SK-N-SH treated with all-trans-retinoic acid at 6 μM for 48 hours (cell line): ENCODE data around the gene TGFBR2.

ENCODE experiments used
- ATAC-seq: fragments of 200-7000 bp; cut with Tn5 transposase; 3 replicates; pipeline ENCODE4 v1.9.1; 2020; ENCODE audit warnings: mild to moderate bottlenecking, moderate library complexity
- ARNTL ChIP-seq: fragments of 450-650 bp; formaldehyde crosslinking; IDR thresholded peaks from 2 replicates; pipeline ENCODE4 v1.5.0; 2020; ENCODE audit warnings: low read depth, mild to moderate bottlenecking, moderate library complexity, borderline replicate concordance
- CSDC2 ChIP-seq: fragments of 250-450 bp; sonication (Bioruptor Pico); IDR thresholded peaks from 2 replicates; pipeline ENCODE4 v1.5.0; 2020; ENCODE audit warnings: mild to moderate bottlenecking, moderate library complexity
- ESRRG ChIP-seq: fragments of 250-450 bp; sonication (Bioruptor Pico); IDR thresholded peaks from 2 replicates; pipeline ENCODE4 v1.6.1; 2021; ENCODE audit warnings: mild to moderate bottlenecking
- GLIS3 ChIP-seq: fragments of 250-450 bp; sonication (Bioruptor Pico); IDR thresholded peaks from 2 replicates; pipeline ENCODE4 v1.5.0; 2020; ENCODE audit warnings: mild to moderate bottlenecking, moderate library complexity
- ISL1 ChIP-seq: fragments of 250-450 bp; sonication (Bioruptor Pico); IDR thresholded peaks from 2 replicates; pipeline ENCODE4 v2.1.2; 2022; ENCODE audit warnings: mild to moderate bottlenecking, moderate library complexity
- OSR1 ChIP-seq: fragments of 250-450 bp; sonication (Bioruptor Pico); IDR thresholded peaks from 2 replicates; pipeline ENCODE4 v1.8.0; 2022; ENCODE audit warnings: moderate library complexity, mild to moderate bottlenecking, inconsistent platforms
- PPARA ChIP-seq: fragments of 250-450 bp; sonication (Bioruptor Pico); IDR thresholded peaks from 2 replicates; pipeline ENCODE4 v1.5.0; 2020; ENCODE audit warnings: mild to moderate bottlenecking, borderline replicate concordance
- RARB ChIP-seq: fragments of 250-450 bp; sonication (Bioruptor Pico); IDR thresholded peaks from 2 replicates; pipeline ENCODE4 v1.8.0; 2021; ENCODE audit warnings: mild to moderate bottlenecking, moderate library complexity
- SNAI2 ChIP-seq: fragments of 250-450 bp; sonication (Bioruptor Pico); IDR thresholded peaks from 2 replicates; pipeline ENCODE4 v1.5.0; 2020; ENCODE audit warnings: mild to moderate bottlenecking, moderate library complexity
- TCF4 ChIP-seq: fragments of 250-450 bp; sonication (Bioruptor Pico); IDR thresholded peaks from 2 replicates; pipeline ENCODE4 v1.8.0; 2021; ENCODE audit warnings: mild to moderate bottlenecking, moderate library complexity, borderline replicate concordance
- TOX ChIP-seq: fragments of 250-450 bp; sonication (Bioruptor Pico); IDR thresholded peaks from 2 replicates; pipeline ENCODE4 v1.8.0; 2021; ENCODE audit warnings: mild to moderate bottlenecking, moderate library complexity, borderline replicate concordance
- ZC3H10 ChIP-seq: fragments of 250-450 bp; sonication (Bioruptor Pico); IDR thresholded peaks from 2 replicates; pipeline ENCODE4 v1.5.1; 2021; ENCODE audit warnings: mild to moderate bottlenecking, moderate library complexity
- ZFP3 ChIP-seq: fragments of 250-450 bp; sonication (Bioruptor Pico); IDR thresholded peaks from 2 replicates; pipeline ENCODE4 v1.5.0; 2020; ENCODE audit warnings: mild to moderate bottlenecking, moderate library complexity
- ZFP30 ChIP-seq: fragments of 450-650 bp; formaldehyde crosslinking; IDR thresholded peaks from 2 replicates; pipeline ENCODE4 v1.5.0; 2022; ENCODE audit warnings: mild to moderate bottlenecking, moderate library complexity
- ZNF565 ChIP-seq: fragments of 450-650 bp; formaldehyde crosslinking; conservative IDR thresholded peaks from 2 replicates; pipeline ENCODE4 v1.5.0; 2020; ENCODE audit warnings: low read depth, mild to moderate bottlenecking, moderate library complexity
- ZNF70 ChIP-seq: fragments of 450-650 bp; formaldehyde crosslinking; IDR thresholded peaks from 2 replicates; pipeline ENCODE4 v1.5.0; 2020; ENCODE audit warnings: mild to moderate bottlenecking, moderate library complexity
- ZNF8 ChIP-seq: fragments of 450-650 bp; formaldehyde crosslinking; IDR thresholded peaks from 2 replicates; pipeline ENCODE4 v1.5.0; 2020; ENCODE audit warnings: mild to moderate bottlenecking, moderate library complexity
- TF ChIP-seq, protein P1 (sequence below): fragments of 250-450 bp; sonication (Bioruptor Pico); IDR thresholded peaks from 2 replicates; pipeline ENCODE4 v1.5.1; 2021; ENCODE audit warnings: mild to moderate bottlenecking, moderate library complexity
- TF ChIP-seq, protein P2 (sequence below): fragments of 250-450 bp; sonication (Bioruptor Pico); IDR thresholded peaks from 2 replicates; pipeline ENCODE4 v1.5.1; 2020; ENCODE audit warnings: low read depth, mild to moderate bottlenecking, moderate library complexity
- TF ChIP-seq, protein P3 (sequence below): fragments of 250-450 bp; sonication (Bioruptor Pico); IDR thresholded peaks from 2 replicates; pipeline ENCODE4 v1.8.0; 2020; ENCODE audit warnings: mild to moderate bottlenecking, moderate library complexity, borderline replicate concordance
- TF ChIP-seq, protein P4 (sequence below): fragments of 250-450 bp; sonication (Bioruptor Pico); IDR thresholded peaks from 2 replicates; pipeline ENCODE4 v1.8.0; 2021; ENCODE audit warnings: low read depth, mild to moderate bottlenecking, moderate library complexity, borderline replicate concordance
- TF ChIP-seq, protein P5 (sequence below): fragments of 250-450 bp; sonication (Bioruptor Pico); IDR thresholded peaks from 2 replicates; pipeline ENCODE4 v1.5.0; 2020; ENCODE audit warnings: mild to moderate bottlenecking, moderate library complexity

TGFBR2 gene

DNA sequence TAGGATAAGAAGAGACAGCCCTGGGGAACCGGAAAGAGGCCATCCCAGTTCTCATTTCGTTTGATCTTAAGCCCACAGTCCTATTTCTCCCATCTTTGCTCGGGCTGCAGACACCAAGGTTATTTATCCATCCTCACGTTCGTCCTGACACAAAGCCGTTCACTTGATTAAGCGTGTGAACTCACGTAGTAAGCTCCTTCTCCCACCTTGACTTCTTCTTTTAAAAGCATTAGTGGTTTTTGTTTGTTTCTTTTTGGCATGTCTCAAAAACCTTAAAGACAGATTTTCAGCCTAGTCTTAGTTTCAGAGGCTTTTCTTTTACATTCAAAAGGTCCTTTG lies 70.9 kb downstream of the TGFBR2 start:
- TF ChIP-seq, protein P1, sequence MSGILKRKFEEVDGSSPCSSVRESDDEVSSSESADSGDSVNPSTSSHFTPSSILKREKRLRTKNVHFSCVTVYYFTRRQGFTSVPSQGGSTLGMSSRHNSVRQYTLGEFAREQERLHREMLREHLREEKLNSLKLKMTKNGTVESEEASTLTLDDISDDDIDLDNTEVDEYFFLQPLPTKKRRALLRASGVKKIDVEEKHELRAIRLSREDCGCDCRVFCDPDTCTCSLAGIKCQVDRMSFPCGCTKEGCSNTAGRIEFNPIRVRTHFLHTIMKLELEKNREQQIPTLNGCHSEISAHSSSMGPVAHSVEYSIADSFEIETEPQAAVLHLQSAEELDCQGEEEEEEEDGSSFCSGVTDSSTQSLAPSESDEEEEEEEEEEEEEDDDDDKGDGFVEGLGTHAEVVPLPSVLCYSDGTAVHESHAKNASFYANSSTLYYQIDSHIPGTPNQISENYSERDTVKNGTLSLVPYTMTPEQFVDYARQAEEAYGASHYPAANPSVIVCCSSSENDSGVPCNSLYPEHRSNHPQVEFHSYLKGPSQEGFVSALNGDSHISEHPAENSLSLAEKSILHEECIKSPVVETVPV (CRISPR knock-in tag), result no peak
- TF ChIP-seq CSDC2 (CRISPR knock-in tag) (no peak), ZNF70 (CRISPR knock-in tag) (no peak), ISL1 (CRISPR knock-in tag) (no peak), ZFP3 (no peak), ARNTL (CRISPR knock-in tag) (no peak), GLIS3 (CRISPR knock-in tag) (no peak), TCF4 (CRISPR knock-in tag) (no peak), ZNF8 (CRISPR knock-in tag) (no peak), PPARA (CRISPR knock-in tag) (no peak), OSR1 (no peak), ZC3H10 (CRISPR knock-in tag) (no peak), ZFP30 (CRISPR knock-in tag) (no peak), TOX (CRISPR knock-in tag) (no peak)
- TF ChIP-seq, protein P2, sequence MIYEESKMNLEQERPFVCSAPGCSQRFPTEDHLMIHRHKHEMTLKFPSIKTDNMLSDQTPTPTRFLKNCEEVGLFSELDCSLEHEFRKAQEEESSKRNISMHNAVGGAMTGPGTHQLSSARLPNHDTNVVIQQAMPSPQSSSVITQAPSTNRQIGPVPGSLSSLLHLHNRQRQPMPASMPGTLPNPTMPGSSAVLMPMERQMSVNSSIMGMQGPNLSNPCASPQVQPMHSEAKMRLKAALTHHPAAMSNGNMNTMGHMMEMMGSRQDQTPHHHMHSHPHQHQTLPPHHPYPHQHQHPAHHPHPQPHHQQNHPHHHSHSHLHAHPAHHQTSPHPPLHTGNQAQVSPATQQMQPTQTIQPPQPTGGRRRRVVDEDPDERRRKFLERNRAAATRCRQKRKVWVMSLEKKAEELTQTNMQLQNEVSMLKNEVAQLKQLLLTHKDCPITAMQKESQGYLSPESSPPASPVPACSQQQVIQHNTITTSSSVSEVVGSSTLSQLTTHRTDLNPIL, result no peak
- TF ChIP-seq, protein P3, sequence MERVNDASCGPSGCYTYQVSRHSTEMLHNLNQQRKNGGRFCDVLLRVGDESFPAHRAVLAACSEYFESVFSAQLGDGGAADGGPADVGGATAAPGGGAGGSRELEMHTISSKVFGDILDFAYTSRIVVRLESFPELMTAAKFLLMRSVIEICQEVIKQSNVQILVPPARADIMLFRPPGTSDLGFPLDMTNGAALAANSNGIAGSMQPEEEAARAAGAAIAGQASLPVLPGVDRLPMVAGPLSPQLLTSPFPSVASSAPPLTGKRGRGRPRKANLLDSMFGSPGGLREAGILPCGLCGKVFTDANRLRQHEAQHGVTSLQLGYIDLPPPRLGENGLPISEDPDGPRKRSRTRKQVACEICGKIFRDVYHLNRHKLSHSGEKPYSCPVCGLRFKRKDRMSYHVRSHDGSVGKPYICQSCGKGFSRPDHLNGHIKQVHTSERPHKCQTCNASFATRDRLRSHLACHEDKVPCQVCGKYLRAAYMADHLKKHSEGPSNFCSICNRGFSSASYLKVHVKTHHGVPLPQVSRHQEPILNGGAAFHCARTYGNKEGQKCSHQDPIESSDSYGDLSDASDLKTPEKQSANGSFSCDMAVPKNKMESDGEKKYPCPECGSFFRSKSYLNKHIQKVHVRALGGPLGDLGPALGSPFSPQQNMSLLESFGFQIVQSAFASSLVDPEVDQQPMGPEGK (CRISPR knock-in tag), result no peak

GRCh38 chr3:30679045-30679444 lies 72.6 kb downstream of the TGFBR2 start:
- TF ChIP-seq, protein P3 (CRISPR knock-in tag), result no peak
- TF ChIP-seq RARB (CRISPR knock-in tag), result no peak
- no peak for TF ChIP-seq ISL1 (CRISPR knock-in tag)
- no peak for TF ChIP-seq PPARA (CRISPR knock-in tag)
- TF ChIP-seq, protein P4, sequence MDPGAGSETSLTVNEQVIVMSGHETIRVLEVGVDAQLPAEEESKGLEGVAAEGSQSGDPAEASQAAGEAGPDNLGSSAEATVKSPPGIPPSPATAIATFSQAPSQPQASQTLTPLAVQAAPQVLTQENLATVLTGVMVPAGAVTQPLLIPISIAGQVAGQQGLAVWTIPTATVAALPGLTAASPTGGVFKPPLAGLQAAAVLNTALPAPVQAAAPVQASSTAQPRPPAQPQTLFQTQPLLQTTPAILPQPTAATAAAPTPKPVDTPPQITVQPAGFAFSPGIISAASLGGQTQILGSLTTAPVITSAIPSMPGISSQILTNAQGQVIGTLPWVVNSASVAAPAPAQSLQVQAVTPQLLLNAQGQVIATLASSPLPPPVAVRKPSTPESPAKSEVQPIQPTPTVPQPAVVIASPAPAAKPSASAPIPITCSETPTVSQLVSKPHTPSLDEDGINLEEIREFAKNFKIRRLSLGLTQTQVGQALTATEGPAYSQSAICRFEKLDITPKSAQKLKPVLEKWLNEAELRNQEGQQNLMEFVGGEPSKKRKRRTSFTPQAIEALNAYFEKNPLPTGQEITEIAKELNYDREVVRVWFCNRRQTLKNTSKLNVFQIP, result no peak
- no peak for TF ChIP-seq ZNF565
- no peak for TF ChIP-seq ZFP30 (CRISPR knock-in tag)
- no peak for TF ChIP-seq SNAI2 (CRISPR knock-in tag)
- TF ChIP-seq TCF4 (CRISPR knock-in tag), result no peak
- TF ChIP-seq, protein P2, result no peak
- no peak for TF ChIP-seq CSDC2 (CRISPR knock-in tag)
- TF ChIP-seq ARNTL (CRISPR knock-in tag), result no peak
- TF ChIP-seq, protein P5, sequence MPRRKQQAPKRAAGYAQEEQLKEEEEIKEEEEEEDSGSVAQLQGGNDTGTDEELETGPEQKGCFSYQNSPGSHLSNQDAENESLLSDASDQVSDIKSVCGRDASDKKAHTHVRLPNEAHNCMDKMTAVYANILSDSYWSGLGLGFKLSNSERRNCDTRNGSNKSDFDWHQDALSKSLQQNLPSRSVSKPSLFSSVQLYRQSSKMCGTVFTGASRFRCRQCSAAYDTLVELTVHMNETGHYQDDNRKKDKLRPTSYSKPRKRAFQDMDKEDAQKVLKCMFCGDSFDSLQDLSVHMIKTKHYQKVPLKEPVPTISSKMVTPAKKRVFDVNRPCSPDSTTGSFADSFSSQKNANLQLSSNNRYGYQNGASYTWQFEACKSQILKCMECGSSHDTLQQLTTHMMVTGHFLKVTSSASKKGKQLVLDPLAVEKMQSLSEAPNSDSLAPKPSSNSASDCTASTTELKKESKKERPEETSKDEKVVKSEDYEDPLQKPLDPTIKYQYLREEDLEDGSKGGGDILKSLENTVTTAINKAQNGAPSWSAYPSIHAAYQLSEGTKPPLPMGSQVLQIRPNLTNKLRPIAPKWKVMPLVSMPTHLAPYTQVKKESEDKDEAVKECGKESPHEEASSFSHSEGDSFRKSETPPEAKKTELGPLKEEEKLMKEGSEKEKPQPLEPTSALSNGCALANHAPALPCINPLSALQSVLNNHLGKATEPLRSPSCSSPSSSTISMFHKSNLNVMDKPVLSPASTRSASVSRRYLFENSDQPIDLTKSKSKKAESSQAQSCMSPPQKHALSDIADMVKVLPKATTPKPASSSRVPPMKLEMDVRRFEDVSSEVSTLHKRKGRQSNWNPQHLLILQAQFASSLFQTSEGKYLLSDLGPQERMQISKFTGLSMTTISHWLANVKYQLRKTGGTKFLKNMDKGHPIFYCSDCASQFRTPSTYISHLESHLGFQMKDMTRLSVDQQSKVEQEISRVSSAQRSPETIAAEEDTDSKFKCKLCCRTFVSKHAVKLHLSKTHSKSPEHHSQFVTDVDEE, result no peak
- no peak for TF ChIP-seq GLIS3 (CRISPR knock-in tag)
- TF ChIP-seq ESRRG (CRISPR knock-in tag), result no peak
- ATAC-seq, result no peak

More for the DNA sequence above, 70.9 kb downstream of the TGFBR2 start:
- ATAC-seq, result no peak
